Cardiac muscle cell (in vitro differentiated cells and primary cell): ENCODE measurements around the gene CAMKMT. TPM values are rescaled to one million over a fixed set of nuclear protein-coding genes. Genes with fewer than 3 reads are reported as not detected.

Experiments used
- DNase-seq, 2 donors: peaks; one replicate each; pipeline versions ENCODE4 v3.0.0 to v3.0.0-alpha.2; 2010 to 2017; ENCODE audit warnings: low read depth in 1 of 2, low spot score in 1 of 2
- H3K27ac ChIP-seq: fragments of 200-600 bp; sonication (generic); 2 replicates; pipeline ENCODE4 v1.5.1; 2016
- H3K27me3 ChIP-seq: fragments of 200-600 bp; sonication (generic); 2 replicates; pipeline ENCODE4 v1.6.0; 2016; ENCODE audit warnings: control low read depth
- H3K36me3 ChIP-seq: fragments of 200-600 bp; sonication (generic); 2 replicates; pipeline ENCODE4 v1.5.1; 2016; ENCODE audit warnings: control low read depth
- H3K4me1 ChIP-seq: fragments of 200-600 bp; sonication (generic); 2 replicates; pipeline ENCODE4 v1.8.1; 2017; ENCODE audit warnings: low read depth, mild to moderate bottlenecking, mixed run types
- H3K4me3 ChIP-seq: fragments of 200-600 bp; sonication (generic); 2 replicates; pipeline ENCODE4 v1.5.1; 2016; ENCODE audit warnings: mild to moderate bottlenecking
- H3K9me3 ChIP-seq: fragments of 200-600 bp; sonication (generic); 2 replicates; pipeline ENCODE4 v1.5.1; 2017; ENCODE audit warnings: low read depth, mild to moderate bottlenecking, control low read depth
- polyA plus RNA-seq: library from polyadenylated mRNA; unstranded; fragments of >200 nt; fragmentation: Nextera tagmentation; extraction: Ambion mirVana; gene quantifications from 2 replicates; pipeline ENCODE4 v1.2.1, GENCODE V29; 2016
- total RNA-seq: library from RNA; depleted of rRNA; stranded (reverse); fragments of >200 nt; gene quantifications from 2 replicates; pipeline ENCODE4 v1.2.3, GENCODE V29; 2016
- TF ChIP-seq, protein P1 (sequence below): IDR thresholded peaks from 2 replicates; pipeline ENCODE4 v1.5.1; 2012; ENCODE audit warnings: low read depth, mild to moderate bottlenecking, low read length

The CAMKMT gene
- total RNA-seq (16.9 and 23.1 TPM in 2 replicates), polyA plus RNA-seq (19.9 and 20.6 TPM in 2 replicates)

DNA sequence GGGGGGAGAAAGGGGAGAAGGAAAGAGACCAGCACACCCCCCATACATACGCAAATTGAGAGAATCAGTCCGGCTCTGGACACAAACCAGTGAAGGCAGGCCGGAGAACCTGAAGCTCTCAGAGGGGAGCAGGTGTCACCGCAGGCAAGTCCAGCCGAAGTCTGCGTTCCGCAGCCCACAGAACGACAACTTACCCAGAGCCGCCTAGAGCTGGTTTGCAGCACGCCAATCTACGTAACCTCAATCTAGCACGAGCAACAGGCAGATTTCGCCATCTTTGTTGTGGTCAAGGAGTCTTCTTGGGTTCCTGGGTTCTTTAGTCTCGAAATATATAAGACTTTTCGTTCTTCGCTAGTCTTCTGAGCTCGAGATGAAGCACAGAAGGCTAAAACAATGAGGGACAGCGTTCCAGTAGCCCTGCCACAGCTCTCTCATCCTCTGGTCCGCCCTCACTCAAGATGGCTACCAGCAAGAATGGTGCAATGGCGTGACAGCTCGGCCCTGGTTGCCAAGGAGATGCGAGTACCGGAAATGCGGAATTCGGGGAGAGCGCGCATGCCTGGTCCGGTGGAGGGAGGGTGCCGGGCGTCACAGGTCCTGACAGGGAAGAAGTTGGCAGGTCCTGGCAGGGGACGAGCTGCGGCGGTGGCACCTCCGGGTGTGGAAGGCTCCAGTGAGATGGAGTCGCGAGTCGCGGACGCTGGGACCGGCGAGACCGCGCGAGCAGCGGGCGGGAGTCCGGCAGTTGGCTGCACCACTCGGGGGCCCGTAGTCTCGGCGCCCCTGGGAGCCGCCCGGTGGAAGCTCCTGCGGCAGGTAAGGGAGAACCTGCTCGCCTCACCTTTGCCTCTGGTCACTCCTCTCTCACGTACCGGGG is at the start of gene CAMKMT, which contains the start of gene PREPL:
Gene CAMKMT (plus strand): TSS at position 618 of the 877 bp plus-strand sequence.
Gene PREPL (minus strand): TSS at position 165 of the 877 bp plus-strand sequence. CDS start 15,152 bp downstream, outside the sequence.
- H3K27ac ChIP-seq, result peak within 1 kb of the TSS; percentile 97

DNA sequence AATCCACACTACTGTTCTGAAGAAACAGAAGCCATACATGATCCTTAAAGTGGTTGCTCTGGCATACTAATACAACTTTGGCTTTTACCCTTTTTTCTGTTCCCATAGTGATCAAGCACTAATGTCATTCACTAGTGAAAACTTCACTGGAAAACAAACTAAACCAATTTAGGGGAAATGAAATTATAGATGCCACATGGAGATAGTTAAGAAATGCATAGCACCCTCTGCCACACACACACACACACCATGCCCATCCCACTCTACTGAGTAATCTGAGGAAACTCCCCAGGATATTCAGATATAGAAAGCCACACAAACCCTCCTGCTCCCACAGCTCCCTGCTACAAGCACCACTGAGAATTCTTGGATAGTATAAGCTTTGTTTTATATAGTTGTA is 47.4 kb upstream of the CAMKMT start:
- H3K27ac ChIP-seq, result no peak overlapping the region
- H3K4me1 ChIP-seq, result no peaks in the 10 kb centered on the region
- DNase-seq, result no peak
- no peaks in the 10 kb centered on the region for H3K27me3 ChIP-seq
- peaks cover 10% of the 10 kb centered on the region for H3K36me3 ChIP-seq
- H3K9me3 ChIP-seq, result peaks cover 7% of the 10 kb centered on the region
- TF ChIP-seq, protein P1, sequence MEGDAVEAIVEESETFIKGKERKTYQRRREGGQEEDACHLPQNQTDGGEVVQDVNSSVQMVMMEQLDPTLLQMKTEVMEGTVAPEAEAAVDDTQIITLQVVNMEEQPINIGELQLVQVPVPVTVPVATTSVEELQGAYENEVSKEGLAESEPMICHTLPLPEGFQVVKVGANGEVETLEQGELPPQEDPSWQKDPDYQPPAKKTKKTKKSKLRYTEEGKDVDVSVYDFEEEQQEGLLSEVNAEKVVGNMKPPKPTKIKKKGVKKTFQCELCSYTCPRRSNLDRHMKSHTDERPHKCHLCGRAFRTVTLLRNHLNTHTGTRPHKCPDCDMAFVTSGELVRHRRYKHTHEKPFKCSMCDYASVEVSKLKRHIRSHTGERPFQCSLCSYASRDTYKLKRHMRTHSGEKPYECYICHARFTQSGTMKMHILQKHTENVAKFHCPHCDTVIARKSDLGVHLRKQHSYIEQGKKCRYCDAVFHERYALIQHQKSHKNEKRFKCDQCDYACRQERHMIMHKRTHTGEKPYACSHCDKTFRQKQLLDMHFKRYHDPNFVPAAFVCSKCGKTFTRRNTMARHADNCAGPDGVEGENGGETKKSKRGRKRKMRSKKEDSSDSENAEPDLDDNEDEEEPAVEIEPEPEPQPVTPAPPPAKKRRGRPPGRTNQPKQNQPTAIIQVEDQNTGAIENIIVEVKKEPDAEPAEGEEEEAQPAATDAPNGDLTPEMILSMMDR, result no peak
- H3K4me3 ChIP-seq, result no peak overlapping the region

More for the DNA sequence above, at the start of gene CAMKMT, which contains the start of gene PREPL:
- Histone ChIP-seq H3K27me3 (no peaks in the 10 kb centered on the region), H3K36me3 (no peaks in the 10 kb centered on the region), H3K4me1 (peaks cover 3% of the 10 kb centered on the region), H3K4me3 (peak within 1 kb of the TSS; percentile 59), H3K9me3 (no peaks in the 10 kb centered on the region)
- DNase-seq, result peak; percentile 98 to 99
- TF ChIP-seq, protein P1, result no peak

DNA sequence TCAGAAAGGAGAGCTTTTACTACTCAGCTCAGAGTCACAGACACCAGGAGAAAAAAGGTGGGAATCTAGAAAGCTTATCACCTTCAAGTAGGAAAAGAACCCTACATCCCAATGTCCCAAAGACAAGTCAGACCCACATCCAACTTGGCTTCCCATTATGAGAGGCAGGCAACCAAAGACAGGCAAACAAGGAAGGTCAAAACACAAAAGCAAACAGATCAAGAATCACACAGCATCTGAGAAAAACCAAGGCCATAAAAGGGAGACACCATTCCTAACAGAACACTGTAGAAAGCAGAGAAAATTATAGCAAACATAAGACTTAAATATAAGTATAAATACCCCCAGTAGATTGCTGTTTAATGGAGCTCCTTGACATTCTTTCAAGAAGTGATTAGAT is 45.8 kb upstream of the CAMKMT start:
- no peaks in the 10 kb centered on the region for H3K27me3 ChIP-seq
- peaks cover 16% of the 10 kb centered on the region for H3K36me3 ChIP-seq
- no peak for DNase-seq
- TF ChIP-seq, protein P1, result no peak
- H3K9me3 ChIP-seq, result no peaks in the 10 kb centered on the region
- no peaks in the 10 kb centered on the region for H3K4me1 ChIP-seq
- H3K4me3 ChIP-seq, result no peak overlapping the region
- no peak overlapping the region for H3K27ac ChIP-seq

DNA sequence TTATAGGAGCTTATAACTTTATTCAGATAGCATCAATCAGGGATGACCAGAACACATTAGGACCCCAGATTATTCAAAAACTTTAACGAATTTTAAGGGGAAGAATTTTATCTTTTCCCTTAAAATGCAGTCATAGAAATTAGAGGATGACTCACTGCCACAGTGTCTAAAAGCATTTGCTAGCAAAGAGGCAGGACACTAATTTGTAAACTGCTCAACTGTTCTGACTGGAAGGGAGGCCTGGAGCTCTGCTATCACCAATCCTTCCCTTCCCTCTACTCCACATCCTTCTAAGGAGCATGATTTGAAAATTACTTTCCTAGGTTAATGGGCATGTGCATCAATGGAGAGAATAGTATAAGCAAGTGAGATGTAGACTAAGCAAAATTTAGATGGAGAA is 40.9 kb upstream of the CAMKMT start:
- Histone ChIP-seq H3K9me3 (no peaks in the 10 kb centered on the region), H3K4me3 (no peak overlapping the region), H3K4me1 (no peaks in the 10 kb centered on the region), H3K27ac (no peak overlapping the region), H3K27me3 (no peaks in the 10 kb centered on the region), H3K36me3 (peaks cover 43% of the 10 kb centered on the region)
- TF ChIP-seq, protein P1, result no peak
- no peak for DNase-seq

DNA sequence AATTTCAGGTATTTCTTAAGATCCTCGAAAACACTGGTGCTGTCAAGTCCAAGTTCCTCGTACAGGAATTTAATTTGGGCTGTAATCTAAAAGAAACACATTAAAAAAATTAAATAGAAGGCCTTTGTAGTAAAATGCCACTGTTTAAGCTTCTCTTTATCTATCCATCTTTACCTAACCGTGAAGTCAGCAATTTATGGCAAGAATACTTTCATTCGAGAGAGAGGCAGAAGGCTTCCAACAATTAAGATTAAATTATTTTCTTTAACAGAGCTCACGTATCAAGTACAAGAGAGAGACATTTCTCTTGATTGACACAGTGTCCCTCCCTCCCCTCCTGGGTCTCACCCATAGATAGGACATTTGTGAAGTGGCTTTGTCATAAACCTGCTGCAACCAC is 40.4 kb upstream of the CAMKMT start:
- H3K27ac ChIP-seq, result no peak overlapping the region
- H3K27me3 ChIP-seq, result no peaks in the 10 kb centered on the region
- no peak for DNase-seq
- H3K4me3 ChIP-seq, result no peak overlapping the region
- no peaks in the 10 kb centered on the region for H3K9me3 ChIP-seq
- H3K36me3 ChIP-seq, result peaks cover 43% of the 10 kb centered on the region
- TF ChIP-seq, protein P1, result no peak
- H3K4me1 ChIP-seq, result no peaks in the 10 kb centered on the region
